H1 (cell line): Measurements from ENCODE around the gene ANKRD11. TPM values are rescaled to one million over a fixed set of nuclear protein-coding genes. Genes with fewer than 3 reads are reported as not detected.

Experiments used
- CTCF ChIA-PET: fragments of 300-600 bp; sonication (Branson Sonifier 250); formaldehyde crosslinking; loops from one replicate; lab custom pipeline; 2021; ENCODE audit not compliant: partially characterized antibody; lab: Charles Lee
- POLR2A ChIA-PET: fragments of 300-600 bp; sonication (Branson Sonifier 250); formaldehyde crosslinking; loops from one replicate; lab custom pipeline; 2021; ENCODE audit warnings: inconsistent platforms; ENCODE audit not compliant: partially characterized antibody; lab: Charles Lee
- DNase-seq, 2 experiments: peaks; one replicate each; pipeline versions ENCODE4 v3.0.0 to v3.0.0-alpha.2; 2010 to 2022; ENCODE audit warnings: low spot score in 2 of 2, low read depth in 1 of 2, mixed read lengths in 1 of 2
- FAIRE-seq: peaks from 2 replicates; lab custom pipeline; 2011; peaks lifted over from hg19 to GRCh38; lab: Jason Lieb, UNC
- H2AFZ ChIP-seq: 2 replicates; pipeline ENCODE4 v1.8.1; 2012; ENCODE audit warnings: low read length, inconsistent platforms
- H2AK5ac ChIP-seq: 2 replicates; pipeline ENCODE4 v1.6.1; 2013; ENCODE audit warnings: low read depth, low read length
- H2BK120ac ChIP-seq: replicated peaks from 2 replicates; pipeline ENCODE3; 2013; ENCODE audit warnings: low read depth, low read length, inconsistent platforms
- H2BK12ac ChIP-seq: 2 replicates; pipeline ENCODE4 v1.6.1; 2013; ENCODE audit warnings: low read depth, low read length
- H2BK15ac ChIP-seq: 2 replicates; pipeline ENCODE4 v1.6.1; 2013; ENCODE audit warnings: low read length
- H2BK20ac ChIP-seq: 2 replicates; pipeline ENCODE4 v1.6.1; 2013; ENCODE audit warnings: low read length
- H2BK5ac ChIP-seq: 2 replicates; pipeline ENCODE4 v1.6.1; 2013; ENCODE audit warnings: low read depth, low read length
- H3K14ac ChIP-seq: 2 replicates; pipeline ENCODE4 v1.6.1; 2013; ENCODE audit warnings: inconsistent platforms; ENCODE audit not compliant: insufficient read length
- H3K18ac ChIP-seq: 2 replicates; pipeline ENCODE4 v1.6.1; 2013; ENCODE audit warnings: low read length; ENCODE audit errors: extremely low read depth
- H3K23ac ChIP-seq: 2 replicates; pipeline ENCODE4 v1.6.1; 2013; ENCODE audit warnings: inconsistent platforms; ENCODE audit not compliant: insufficient read length
- H3K23me2 ChIP-seq: 2 replicates; pipeline ENCODE4 v1.6.1; 2013; ENCODE audit warnings: low read depth, low read length
- H3K27ac ChIP-seq: 2 replicates; pipeline ENCODE4 v1.6.1; 2011; ENCODE audit warnings: low read depth, low read length, inconsistent platforms
- H3K27me3 ChIP-seq, 4 experiments: replicated peaks in 1 of 4; 1 replicate in 1 of 4; 2 replicates in 3 of 4; pipeline versions ENCODE4 v1.6.1 to v1.8.1; 2011 to 2013; ENCODE audit warnings: low read length in 3 of 4, mild to moderate bottlenecking in 3 of 4, inconsistent platforms in 2 of 4, mixed read lengths in 2 of 4, moderate library complexity in 1 of 4; ENCODE audit not compliant: control insufficient read depth in 3 of 4, insufficient read depth in 3 of 4; ENCODE audit errors: extremely low read depth in 1 of 4
- H3K36me3 ChIP-seq, 4 experiments: 2 replicates each; pipeline versions ENCODE4 v1.6.1 to v1.8.1; 2011 to 2013; ENCODE audit warnings: mild to moderate bottlenecking in 4 of 4, low read length in 3 of 4, moderate library complexity in 2 of 4, control low read depth in 1 of 4, inconsistent platforms in 1 of 4; ENCODE audit not compliant: insufficient read depth in 4 of 4, control insufficient read depth in 2 of 4
- H3K4ac ChIP-seq: replicated peaks from 2 replicates; pipeline ENCODE3; 2013; ENCODE audit warnings: low read length, low read depth, mixed read lengths, inconsistent platforms; ENCODE audit not compliant: insufficient read length
- H3K4me1 ChIP-seq, 4 experiments: replicated peaks in 1 of 4; 1 replicate in 1 of 4; 2 replicates in 3 of 4; pipeline versions ENCODE4 v1.6.1 to v1.8.1; 2011 to 2013; ENCODE audit warnings: low read length in 3 of 4, inconsistent platforms in 2 of 4, mixed read lengths in 1 of 4; ENCODE audit not compliant: insufficient read depth in 4 of 4, control insufficient read depth in 3 of 4
- H3K4me2 ChIP-seq, 2 experiments: 2 replicates each; pipeline versions ENCODE4 v1.6.1 to v1.8.1; 2011 to 2013; ENCODE audit warnings: low read depth in 2 of 2, low read length in 2 of 2, control low read depth in 1 of 2, inconsistent platforms in 1 of 2, mild to moderate bottlenecking in 1 of 2; ENCODE audit not compliant: insufficient read depth in 1 of 2
- H3K4me3 ChIP-seq, 4 experiments: fragments of 200-600, 300-600 bp in 1 of 4; sonication (generic), shearing (Covaris generic), sonication (Bioruptor Twin) in 1 of 4; 2 replicates each; pipeline versions ENCODE4 v1.5.1 to v1.8.1; 2011 to 2016; ENCODE audit warnings: low read length in 4 of 4, low read depth in 3 of 4, control low read depth in 2 of 4, inconsistent platforms in 2 of 4, mild to moderate bottlenecking in 2 of 4, mixed read lengths in 1 of 4, moderate library complexity in 1 of 4; ENCODE audit not compliant: insufficient read depth in 2 of 4; ENCODE audit errors: extremely low read depth in 1 of 4
- H3K56ac ChIP-seq: replicated peaks from 2 replicates; pipeline ENCODE3; 2013; ENCODE audit warnings: low read depth, mild to moderate bottlenecking, mixed read lengths, low read length, inconsistent platforms; ENCODE audit not compliant: insufficient read length
- H3K79me1 ChIP-seq: 2 replicates; pipeline ENCODE4 v1.6.1; 2013; ENCODE audit warnings: low read depth, low read length, control low read depth
- H3K79me2 ChIP-seq, 2 experiments: 2 replicates each; pipeline versions ENCODE4 v1.6.1 to v1.8.1; 2012 to 2013; ENCODE audit warnings: low read length in 2 of 2, mild to moderate bottlenecking in 2 of 2, inconsistent platforms in 1 of 2; ENCODE audit not compliant: insufficient read depth in 2 of 2, control insufficient read depth in 1 of 2
- H3K9ac ChIP-seq, 4 experiments: replicated peaks in 1 of 4; 1 replicate in 1 of 4; 2 replicates in 3 of 4; pipeline versions ENCODE4 v1.6.1 to v1.8.1; 2011 to 2013; ENCODE audit warnings: low read depth in 3 of 4, low read length in 3 of 4, control low read depth in 2 of 4, mild to moderate bottlenecking in 2 of 4, moderate library complexity in 2 of 4, inconsistent platforms in 1 of 4; ENCODE audit errors: extremely low read depth in 1 of 4
- H3K9me3 ChIP-seq, 2 experiments: 2 replicates each; pipeline versions ENCODE4 v1.6.1 to v1.8.1; 2012 to 2013; ENCODE audit warnings: mild to moderate bottlenecking in 2 of 2, moderate library complexity in 2 of 2, control low read depth in 1 of 2, inconsistent platforms in 1 of 2, low read depth in 1 of 2, low read length in 1 of 2, mixed read lengths in 1 of 2; ENCODE audit not compliant: insufficient read depth in 2 of 2
- H4K20me1 ChIP-seq, 2 experiments: replicated peaks in 1 of 2; 2 replicates each; pipeline versions ENCODE3 to v1.8.1; 2011 to 2013; ENCODE audit warnings: inconsistent platforms in 2 of 2, low read length in 2 of 2, mild to moderate bottlenecking in 1 of 2; ENCODE audit not compliant: insufficient read depth in 2 of 2, control insufficient read depth in 1 of 2
- H4K5ac ChIP-seq: 2 replicates; pipeline ENCODE4 v1.6.1; 2013; ENCODE audit warnings: low read length, low read depth, mixed read lengths, inconsistent platforms; ENCODE audit not compliant: insufficient read length
- H4K8ac ChIP-seq: 2 replicates; pipeline ENCODE4 v1.8.0; 2013; ENCODE audit warnings: mild to moderate bottlenecking, moderate library complexity, low read length, inconsistent platforms; ENCODE audit not compliant: insufficient read depth; ENCODE audit errors: extremely low read depth
- H4K91ac ChIP-seq: replicated peaks from 2 replicates; pipeline ENCODE3; 2013; ENCODE audit warnings: low read length, mixed read lengths, inconsistent platforms; ENCODE audit not compliant: insufficient read length
- BACH1 ChIP-seq: IDR thresholded peaks from 2 replicates; pipeline ENCODE4 v1.6.1; 2012; ENCODE audit warnings: low read length, improper control_type of control experiment
- BCL11A ChIP-seq, 2 experiments: IDR thresholded peaks; one replicate each; pipeline ENCODE4 v1.6.1; 2011; ENCODE audit warnings: low read depth in 2 of 2, low read length in 2 of 2, mild to moderate bottlenecking in 2 of 2
- CREB1 ChIP-seq: IDR thresholded peaks from 2 replicates; pipeline ENCODE4 v1.6.1; 2012; ENCODE audit warnings: inconsistent platforms
- GABPA ChIP-seq: IDR thresholded peaks from 2 replicates; pipeline ENCODE4 v1.6.1; 2011; ENCODE audit warnings: mild to moderate bottlenecking, low read length, moderate library complexity, borderline replicate concordance; ENCODE audit not compliant: insufficient read depth
- SP2 ChIP-seq: IDR thresholded peaks from 2 replicates; pipeline ENCODE4 v1.6.1; 2012; ENCODE audit warnings: mild to moderate bottlenecking, low read length, inconsistent platforms
- WGBS, 2 experiments: shearing (Covaris generic) in 1 of 2; methylation state at CpG; one replicate each; pipeline versions ENCODE4 v1.1.6 to v1.1.7; 2013 to 2015; ENCODE audit warnings: low lambda C conversion rate in 2 of 2, mixed read lengths in 2 of 2, inconsistent platforms in 1 of 2, low coverage in 1 of 2, missing lambda C conversion rate in 1 of 2; ENCODE audit not compliant: insufficient replicate concordance in 2 of 2, insufficient coverage in 1 of 2, insufficient read length in 1 of 2; ENCODE audit errors: extremely low coverage in 1 of 2, missing lambda C conversion rate in 1 of 2; 5-methylcytosine and 5-hydroxymethylcytosine counted together
- polyA plus RNA-seq, 7 experiments: library from polyadenylated mRNA; depleted of rRNA in 3 of 7; stranded (reverse) in 5 of 7; unstranded in 2 of 7; fragments of >200 nt in 5 of 7; fragments of 200-250 nt in 2 of 7; gene quantifications; 1 replicate in 5 of 7; 2 replicates in 1 of 7; 4 replicates in 1 of 7; pipeline versions ENCODE4 v1.2.1 to v1.2.3, GENCODE V29; 2011 to 2013; ENCODE audit warnings: missing spikeins in 2 of 7, mixed read lengths in 2 of 7
- total RNA-seq: library from RNA; stranded (reverse); fragmentation: NEBNext Ultra II Directional; extraction: Animal tissue kit (Norgen Biotek cat#: 25700); gene quantifications from 2 replicates; pipeline ENCODE4 v1.2.1, GENCODE V29; 2021
- TF ChIP-seq, protein P1 (sequence below): IDR thresholded peaks from 2 replicates; pipeline ENCODE4 v1.6.1; 2012; ENCODE audit warnings: low read length, inconsistent platforms

ANKRD11 gene
- total and polyA plus RNA-seq, 2 of the 8 experiments (the other 6 are each of a cell fraction or from before 2014, with no cell fraction given): 46.5 to 142 TPM

DNA sequence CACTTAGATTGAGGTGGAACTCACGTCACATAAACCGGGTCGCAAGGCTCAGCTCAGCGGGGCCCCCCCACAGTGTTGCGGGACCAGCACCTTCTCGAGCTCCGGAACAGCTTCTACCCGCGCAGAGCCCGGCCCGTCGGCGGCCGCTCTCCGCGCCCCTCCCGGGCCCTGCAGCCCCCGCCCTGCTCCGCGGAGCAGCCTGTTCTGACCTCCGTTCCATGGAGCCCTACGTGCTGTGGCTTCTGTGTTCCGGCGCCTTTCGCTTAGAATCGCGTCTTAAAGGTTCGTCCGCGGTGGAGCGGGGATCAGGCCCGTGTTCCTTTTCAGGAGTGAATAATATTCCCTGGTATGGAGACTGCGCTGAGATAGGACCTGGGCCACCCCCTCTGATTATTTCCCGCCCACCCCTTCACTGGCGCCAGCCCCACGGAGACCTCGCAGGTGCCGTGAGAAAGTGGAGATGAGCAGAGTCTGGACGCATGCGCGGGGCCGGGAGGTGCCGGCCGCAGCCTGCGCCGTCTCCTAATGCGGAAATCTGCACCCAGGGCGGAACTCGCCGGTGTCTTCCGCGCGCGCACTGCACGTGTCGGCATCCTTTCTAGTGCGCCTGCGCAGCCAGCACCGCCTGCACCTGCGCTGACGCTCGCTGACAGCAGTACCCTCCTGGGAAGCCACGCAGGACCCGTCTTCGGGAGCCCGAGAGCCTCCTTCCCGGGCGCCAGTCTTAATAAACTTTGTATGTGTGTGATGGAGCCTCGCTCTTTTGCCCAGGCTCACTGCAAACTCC, 242.0 kb downstream of the ANKRD11 start:
- Histone ChIP-seq H3K56ac (no peak overlapping the region), H3K23ac (no peak overlapping the region), H2AFZ (no peak overlapping the region), H4K20me1 (peaks cover 0 to 1% of the 10 kb centered on the region in 2 experiments), H3K23me2 (peaks cover 4% of the 10 kb centered on the region; the same call in 1 of the 2 replicates), H3K4me1 (peaks cover 0 to 6% (median 0%) of the 10 kb centered on the region in 4 experiments; a peak in 1 of 7 replicates), H4K91ac (no peak overlapping the region), H3K4me3 (peak overlapping the region; percentile 29 to 72 (median 40); a peak in 7 of 8 replicates), H2BK5ac (no peak overlapping the region), H3K79me1 (no peaks in the 10 kb centered on the region), H2AK5ac (no peak overlapping the region), H2BK120ac (no peak overlapping the region), H4K5ac (no peak overlapping the region), H3K4ac (no peak overlapping the region), H4K8ac (peak overlapping the region; percentile 57; the same call in 1 of the 2 replicates), H3K9me3 (no peaks in the 10 kb centered on the region; a peak in 1 of 4 replicates), H3K4me2 (peak overlapping the region; percentile 66 to 90), H3K18ac (no peak overlapping the region), H3K9ac (no peak overlapping the region), H3K27me3 (peaks cover 0 to 11% (median 6%) of the 10 kb centered on the region in 4 experiments; a peak in 4 of 7 replicates), H2BK12ac (no peak overlapping the region), H2BK20ac (no peak overlapping the region), H3K79me2 (no peaks in the 10 kb centered on the region), H3K27ac (no peak overlapping the region), H3K36me3 (no peaks in the 10 kb centered on the region), H3K14ac (no peak overlapping the region), H2BK15ac (no peak overlapping the region)
- FAIRE-seq (no peak), DNase-seq (peak in 1 of 2 experiments; percentile 59)
- WGBS, 2 experiments: 80% methylated on average over 58 of the region's 69 CpGs; no CpG with 5 or more reads in 1 of the 2 experiments
- POLR2A ChIA-PET: interaction anchor here (0.6 to 2.0 kb wide), 3 partner anchors 14 to 241 kb away, joined by 3 to 5 read pairs (median 3); no protein-coding TSS in a partner anchor
- CTCF ChIA-PET: no interaction called here
- TF ChIP-seq, protein P1, sequence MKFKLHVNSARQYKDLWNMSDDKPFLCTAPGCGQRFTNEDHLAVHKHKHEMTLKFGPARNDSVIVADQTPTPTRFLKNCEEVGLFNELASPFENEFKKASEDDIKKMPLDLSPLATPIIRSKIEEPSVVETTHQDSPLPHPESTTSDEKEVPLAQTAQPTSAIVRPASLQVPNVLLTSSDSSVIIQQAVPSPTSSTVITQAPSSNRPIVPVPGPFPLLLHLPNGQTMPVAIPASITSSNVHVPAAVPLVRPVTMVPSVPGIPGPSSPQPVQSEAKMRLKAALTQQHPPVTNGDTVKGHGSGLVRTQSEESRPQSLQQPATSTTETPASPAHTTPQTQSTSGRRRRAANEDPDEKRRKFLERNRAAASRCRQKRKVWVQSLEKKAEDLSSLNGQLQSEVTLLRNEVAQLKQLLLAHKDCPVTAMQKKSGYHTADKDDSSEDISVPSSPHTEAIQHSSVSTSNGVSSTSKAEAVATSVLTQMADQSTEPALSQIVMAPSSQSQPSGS: no peak
- TF ChIP-seq BACH1 (no peak), SP2 (no peak), CREB1 (no peak), BCL11A (IDR thresholded peaks at IDR 0.05; ENCODE audit: low read depth in 2 of 2, low read length in 2 of 2) (no peak), GABPA (no peak)
